DMS53 (cell line): Measurements from ENCODE around the gene KRT8.
"Not testable (repeated sequence)": the region's sequence is repeated elsewhere in the genome, so short reads cannot be mapped to it uniquely, and the experiment has no call there.

Experiments used
- DNase-seq: peaks from one replicate; lab custom pipeline; 2025; lab: John Stamatoyannopoulos, UW

The KRT8 gene

GRCh38 chr12:52901715-52902541, 2.9 kb downstream of the KRT8 start:
- no peak for DNase-seq

- DNase-seq, result peak; percentile 64
Measured at GRCh38 chr12:52900896-52901714, 3.8 kb downstream of the KRT8 start.

GRCh38 chr12:52900166-52900895, 4.5 kb downstream of the KRT8 start:
- peak; percentile 54 for DNase-seq

- peak; percentile 62 for DNase-seq
Measured at GRCh38 chr12:52899338-52900035, 5.4 kb downstream of the KRT8 start.

- DNase-seq, result peak; percentile 76
Measured at GRCh38 chr12:52896190-52897100, 8.4 kb downstream of the KRT8 start.

- DNase-seq, result peak; percentile 86
Measured at GRCh38 chr12:52895726-52896189, 9.1 kb downstream of the KRT8 start.

GRCh38 chr12:52892974-52893373, 11.9 kb downstream of the KRT8 start:
- no peak for DNase-seq

GRCh38 chr12:52892207-52892852, 12.5 kb downstream of the KRT8 start:
- DNase-seq, result no peak

- DNase-seq, result no peak
Measured at GRCh38 chr12:52891044-52891443, 13.8 kb downstream of the KRT8 start.

DNA sequence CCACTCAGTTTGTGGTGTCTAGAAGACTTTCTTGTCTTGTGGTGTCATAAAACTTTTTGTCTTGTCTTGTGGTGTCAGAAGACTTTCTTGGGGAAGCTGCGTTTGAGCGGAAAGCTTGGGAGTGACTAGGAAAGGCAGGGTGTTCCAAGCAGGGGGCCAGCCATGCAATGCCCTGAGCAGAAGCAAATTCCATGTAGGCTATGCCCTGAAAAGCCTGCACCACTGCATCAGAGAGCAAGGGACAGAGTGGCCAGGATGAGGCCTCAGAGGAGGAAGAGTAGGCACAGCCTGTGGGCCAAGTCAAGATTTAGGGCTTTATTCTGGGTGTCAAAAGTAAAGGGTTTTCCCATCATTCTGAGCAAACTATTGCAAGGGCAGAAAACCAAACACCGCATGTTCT, 14.5 kb downstream of the KRT8 start:
- DNase-seq, result no peak

GRCh38 chr12:52884526-52885293, 20.2 kb downstream of the KRT8 start:
- peak; percentile 78 for DNase-seq

DNA sequence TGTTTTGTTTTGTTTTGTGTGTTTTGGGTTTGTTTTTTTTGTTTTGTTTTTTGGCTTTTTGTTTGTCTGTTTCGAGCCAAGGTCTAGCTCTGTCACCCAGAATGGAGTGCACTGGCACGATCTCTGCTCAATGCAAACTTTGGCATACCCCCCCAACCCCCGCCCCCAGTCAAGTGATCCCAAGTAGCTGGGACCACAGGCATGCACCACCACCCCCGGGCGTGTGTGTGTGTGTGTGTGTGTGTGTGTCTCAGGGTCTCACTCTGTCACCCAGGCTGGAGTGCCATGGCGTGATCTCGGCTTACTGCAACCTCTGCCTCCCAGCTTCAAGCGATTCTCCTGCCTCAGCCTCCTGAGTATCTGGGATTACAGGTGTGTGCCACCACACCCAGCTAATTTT, 24.4 kb downstream of the KRT8 start:
- not testable (repeated sequence) for DNase-seq

- DNase-seq, result peak; percentile 96
Measured at GRCh38 chr12:52879394-52880351, 25.2 kb downstream of the KRT8 start.

GRCh38 chr12:52878507-52879393, 26.1 kb downstream of the KRT8 start:
- DNase-seq, result no peak

DNA sequence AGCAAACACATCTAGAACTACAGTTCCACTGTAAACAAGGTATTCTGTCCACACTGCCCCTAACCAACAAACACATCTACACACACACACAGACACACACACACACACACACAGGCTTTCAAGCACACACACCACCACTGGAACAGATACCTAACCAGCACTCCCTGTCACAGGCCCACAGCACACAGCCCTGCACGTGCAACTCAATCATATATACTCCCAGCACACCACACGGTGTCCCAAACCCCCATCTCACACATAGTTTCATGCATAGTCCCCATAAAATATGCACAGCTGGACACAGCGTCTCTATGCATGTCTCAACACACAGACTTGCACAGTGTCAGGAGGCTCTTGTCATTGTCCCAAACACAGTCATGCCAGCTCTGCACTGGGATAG, 27.6 kb downstream of the KRT8 start:
- DNase-seq, result no peak

DNA sequence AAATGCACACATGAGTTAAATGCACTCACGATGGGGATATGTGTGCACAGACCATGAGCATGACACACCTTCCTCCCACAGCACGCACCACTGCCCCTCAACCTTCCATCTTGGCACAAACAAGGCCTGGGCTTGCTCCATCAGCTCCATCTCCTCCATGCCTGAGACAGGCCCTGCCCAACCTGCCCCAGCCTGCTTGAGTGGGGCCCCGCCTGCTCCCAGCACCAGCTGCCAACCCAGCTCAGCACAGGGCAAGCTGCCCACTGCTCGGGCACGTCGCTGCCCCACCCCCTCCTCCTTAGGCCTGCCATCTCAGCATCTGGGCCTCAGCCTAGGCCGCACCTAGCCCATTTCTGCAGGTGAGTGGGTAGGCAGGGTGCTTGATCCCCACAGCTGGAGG, 28.5 kb downstream of the KRT8 start:
- DNase-seq, result no peak
